ENCODE measurements around the gene PGAM1.

DNA sequence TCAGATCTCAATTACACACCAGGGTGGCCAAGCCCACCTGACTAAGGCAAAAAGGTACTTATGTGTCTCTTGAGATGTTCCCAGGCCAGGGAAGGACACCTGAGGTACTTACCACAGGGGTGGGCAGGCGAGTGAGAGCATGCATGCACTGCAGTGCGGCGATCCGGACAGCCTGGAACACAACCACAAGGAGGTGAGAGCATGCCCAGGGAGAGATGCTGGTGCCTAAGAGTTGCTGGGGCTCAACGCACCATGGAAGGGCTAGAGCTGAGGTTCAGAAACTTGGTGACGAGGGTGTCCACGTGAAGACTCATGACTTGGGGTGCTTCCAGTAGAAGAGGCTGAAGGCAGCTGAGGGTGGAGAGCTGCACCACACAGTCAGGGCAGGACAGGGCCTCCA lies 33.1 kb downstream of the PGAM1 start:
- no peak for TF ChIP-seq EZH2phosphoT487 (conservative IDR thresholded peaks at IDR 0.05; ENCODE audit: low read length)
- TF ChIP-seq, protein P1, sequence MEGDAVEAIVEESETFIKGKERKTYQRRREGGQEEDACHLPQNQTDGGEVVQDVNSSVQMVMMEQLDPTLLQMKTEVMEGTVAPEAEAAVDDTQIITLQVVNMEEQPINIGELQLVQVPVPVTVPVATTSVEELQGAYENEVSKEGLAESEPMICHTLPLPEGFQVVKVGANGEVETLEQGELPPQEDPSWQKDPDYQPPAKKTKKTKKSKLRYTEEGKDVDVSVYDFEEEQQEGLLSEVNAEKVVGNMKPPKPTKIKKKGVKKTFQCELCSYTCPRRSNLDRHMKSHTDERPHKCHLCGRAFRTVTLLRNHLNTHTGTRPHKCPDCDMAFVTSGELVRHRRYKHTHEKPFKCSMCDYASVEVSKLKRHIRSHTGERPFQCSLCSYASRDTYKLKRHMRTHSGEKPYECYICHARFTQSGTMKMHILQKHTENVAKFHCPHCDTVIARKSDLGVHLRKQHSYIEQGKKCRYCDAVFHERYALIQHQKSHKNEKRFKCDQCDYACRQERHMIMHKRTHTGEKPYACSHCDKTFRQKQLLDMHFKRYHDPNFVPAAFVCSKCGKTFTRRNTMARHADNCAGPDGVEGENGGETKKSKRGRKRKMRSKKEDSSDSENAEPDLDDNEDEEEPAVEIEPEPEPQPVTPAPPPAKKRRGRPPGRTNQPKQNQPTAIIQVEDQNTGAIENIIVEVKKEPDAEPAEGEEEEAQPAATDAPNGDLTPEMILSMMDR (IDR thresholded peaks at IDR 0.05; ENCODE audit: insufficient read depth, low read length, poor library complexity, severe bottlenecking), result no peak

Measured in SU-DHL-6 (cell line).